Endothelial cell of umbilical vein (primary cell): Measurements from ENCODE around the gene AGL.

ENCODE experiments used
- CTCF ChIP-seq, 2 donors: IDR thresholded peaks; 1 replicate in 1 of 2; 2 replicates in 1 of 2; pipeline ENCODE4 v1.5.1; 2011; ENCODE audit warnings: low read length in 2 of 2, mild to moderate bottlenecking in 2 of 2, moderate library complexity in 2 of 2, control low read depth in 1 of 2, inconsistent platforms in 1 of 2, low read depth in 1 of 2; ENCODE audit not compliant: insufficient read depth in 1 of 2; ENCODE audit errors: extremely low read depth in 1 of 2
- FOS ChIP-seq: IDR thresholded peaks from 2 replicates; pipeline ENCODE4 v1.6.1; 2011; ENCODE audit warnings: mild to moderate bottlenecking, low read length, moderate library complexity, borderline replicate concordance; ENCODE audit not compliant: insufficient read depth
- JUN ChIP-seq: IDR thresholded peaks from 2 replicates; pipeline ENCODE4 v1.6.1; 2011; ENCODE audit warnings: borderline replicate concordance, low read depth; ENCODE audit not compliant: insufficient read length, insufficient read depth
- POLR2A ChIP-seq: IDR thresholded peaks from 2 replicates; pipeline ENCODE4 v1.6.1; 2012; ENCODE audit warnings: low read depth, mild to moderate bottlenecking, control low read depth, low read length
- POLR2AphosphoS5 ChIP-seq: IDR thresholded peaks from 2 replicates; pipeline ENCODE4 v1.6.1; 2012; ENCODE audit warnings: low read depth, mild to moderate bottlenecking, control low read depth, low read length, moderate library complexity; ENCODE audit not compliant: insufficient read depth

- TF ChIP-seq POLR2A (no peak), CTCF (IDR thresholded peaks at IDR 0.05; ENCODE audit: extremely low read depth in 1 of 2, insufficient read depth in 1 of 2, low read depth in 1 of 2, low read length in 2 of 2) (no peak), FOS (no peak), POLR2AphosphoS5 (no peak), JUN (no peak)
Measured at GRCh38 chr1:99801584-99801983, 48.6 kb upstream of the AGL start.
